HepG2 (cell line): ENCODE measurements around the gene IFI27L2. TPM values are rescaled to one million over a fixed set of nuclear protein-coding genes. Genes with fewer than 3 reads are reported as not detected.
A peak's percentile ranks its signal among the peaks of the same experiment; 100 is the strongest.

Experiments
- AKAP8 ChIP-seq: sonication (generic); formaldehyde crosslinking; IDR thresholded peaks from 2 replicates; pipeline ENCODE4 v1.5.1; 2020; ENCODE audit warnings: mild to moderate bottlenecking, missing genetic modification reagents
- CEBPZ ChIP-seq: IDR thresholded peaks from 2 replicates; pipeline ENCODE4 v1.6.1; 2012; ENCODE audit warnings: low read length, improper control_type of control experiment
- DBP ChIP-seq: sonication (generic); formaldehyde crosslinking; IDR thresholded peaks from 2 replicates; pipeline ENCODE4 v1.4.0; 2020; ENCODE audit warnings: missing genetic modification reagents; ENCODE audit errors: not compliant biosample characterization
- ISL2 ChIP-seq: sonication (generic); formaldehyde crosslinking; IDR thresholded peaks from 2 replicates; pipeline ENCODE4 v1.5.0; 2020; ENCODE audit warnings: missing genetic modification reagents
- NCOA5 ChIP-seq: sonication (generic); formaldehyde crosslinking; IDR thresholded peaks from 2 replicates; pipeline ENCODE4 v1.4.0; 2020; ENCODE audit warnings: missing genetic modification reagents
- PHF8 ChIP-seq: sonication (generic); formaldehyde crosslinking; IDR thresholded peaks from 2 replicates; pipeline ENCODE4 v1.5.0; 2020; ENCODE audit warnings: missing genetic modification reagents
- POGZ ChIP-seq: sonication (generic); formaldehyde crosslinking; IDR thresholded peaks from 2 replicates; pipeline ENCODE4 v1.4.0; 2020; ENCODE audit warnings: mild to moderate bottlenecking, missing genetic modification reagents
- RELA ChIP-seq: sonication (generic); formaldehyde crosslinking; IDR thresholded peaks from 2 replicates; pipeline ENCODE4 v1.4.0; 2020; ENCODE audit warnings: missing genetic modification reagents
- SAFB2 ChIP-seq: sonication (generic); formaldehyde crosslinking; IDR thresholded peaks from 2 replicates; pipeline ENCODE4 v1.5.1; 2020; ENCODE audit warnings: missing genetic modification reagents, low read depth, mild to moderate bottlenecking, borderline replicate concordance
- THRA ChIP-seq: sonication (generic); formaldehyde crosslinking; IDR thresholded peaks from 2 replicates; pipeline ENCODE4 v1.4.0; 2020; ENCODE audit warnings: missing genetic modification reagents, borderline replicate concordance
- U2AF1 ChIP-seq: fragments of 200-400 bp; formaldehyde crosslinking; optimal IDR thresholded peaks from 2 replicates; pipeline ENCODE3; 2017; ENCODE audit warnings: mild to moderate bottlenecking, low read depth, low read length
- XBP1 ChIP-seq: sonication (generic); formaldehyde crosslinking; IDR thresholded peaks from 2 replicates; pipeline ENCODE4 v1.5.0; 2020; ENCODE audit warnings: missing genetic modification reagents
- ZFP1 ChIP-seq: IDR thresholded peaks from 2 replicates; pipeline ENCODE4 v1.6.1; 2016
- ZMAT5 ChIP-seq: sonication (generic); formaldehyde crosslinking; IDR thresholded peaks from 2 replicates; pipeline ENCODE4 v1.5.0; 2020; ENCODE audit warnings: mild to moderate bottlenecking, low read depth, missing genetic modification reagents, borderline replicate concordance
- ZNF253 ChIP-seq: sonication (generic); formaldehyde crosslinking; IDR thresholded peaks from 2 replicates; pipeline ENCODE4 v1.8.0; 2022; ENCODE audit warnings: mild to moderate bottlenecking, missing genetic modification reagents, borderline replicate concordance
- ZNF460 ChIP-seq: sonication (generic); formaldehyde crosslinking; IDR thresholded peaks from 2 replicates; pipeline ENCODE4 v1.5.1; 2020; ENCODE audit warnings: missing genetic modification reagents, mild to moderate bottlenecking, borderline replicate concordance
- ZNF530 ChIP-seq: sonication (generic); formaldehyde crosslinking; IDR thresholded peaks from 2 replicates; pipeline ENCODE4 v1.5.0; 2020; ENCODE audit warnings: low read depth, mild to moderate bottlenecking, missing genetic modification reagents
- ZNF597 ChIP-seq: sonication (generic); formaldehyde crosslinking; IDR thresholded peaks from 2 replicates; pipeline ENCODE4 v1.5.0; 2020; ENCODE audit warnings: missing genetic modification reagents
- ZNF605 ChIP-seq: sonication (generic); formaldehyde crosslinking; IDR thresholded peaks from 2 replicates; pipeline ENCODE4 v1.8.0; 2022; ENCODE audit warnings: mild to moderate bottlenecking, missing genetic modification reagents
- ZSCAN29 ChIP-seq: sonication (generic); formaldehyde crosslinking; conservative IDR thresholded peaks from 2 replicates; pipeline ENCODE4 v1.4.0; 2020; ENCODE audit warnings: mild to moderate bottlenecking, missing genetic modification reagents
- ZUFSP ChIP-seq: sonication (generic); formaldehyde crosslinking; IDR thresholded peaks from 2 replicates; pipeline ENCODE4 v1.9.0; 2021; ENCODE audit warnings: missing genetic modification reagents, mild to moderate bottlenecking, borderline replicate concordance
- polyA plus RNA-seq, 8 experiments: library from polyadenylated mRNA; depleted of rRNA in 3 of 8; stranded (reverse) in 7 of 8; unstranded in 1 of 8; fragments of >200 nt; fragmentation: Illumina TruSeq in 4 of 8; extraction: Trizol in 4 of 8; gene quantifications; 2 replicates each; pipeline versions ENCODE4 v1.2.1 to v1.2.3, GENCODE V29; 2011 to 2016; ENCODE audit warnings: low read depth in 4 of 8, missing spikeins in 1 of 8, mixed read lengths in 1 of 8; ENCODE audit not compliant: insufficient read depth in 1 of 8
- total RNA-seq, 5 experiments: library from RNA; depleted of rRNA; stranded (reverse); fragments of >200 nt; fragmentation: Illumina TruSeq; extraction: Trizol; gene quantifications; 2 replicates each; pipeline ENCODE4 v1.2.3, GENCODE V29; 2016; ENCODE audit warnings: low read depth in 1 of 5

Gene IFI27L2
- total and polyA plus RNA-seq, 2 of the 13 experiments (the other 11 are each of a cell fraction or from before 2014, with no cell fraction given) = 4.3 to 4.8 TPM

- TF ChIP-seq THRA (CRISPR knock-in tag) = no peak
- TF ChIP-seq ISL2 = no peak
- TF ChIP-seq ZNF253 (CRISPR knock-in tag) = 0 out of 2 replicates have a peak, but pooled peaks have one; percentile 54
- peak; percentile 75; the same call in 1 of the 2 replicates for TF ChIP-seq AKAP8
- no peak for TF ChIP-seq CEBPZ
- no peak for TF ChIP-seq ZUFSP (CRISPR knock-in tag)
- no peak for TF ChIP-seq ZNF530
- TF ChIP-seq ZNF597 = no peak
- TF ChIP-seq U2AF1 = no peak
- no peak for TF ChIP-seq DBP
- TF ChIP-seq NCOA5 = no peak
- no peak for TF ChIP-seq XBP1 (CRISPR knock-in tag)
- TF ChIP-seq RELA (CRISPR knock-in tag) = no peak
- TF ChIP-seq SAFB2 (CRISPR knock-in tag) = peak; percentile 81; the same call in 1 of the 2 replicates
- no peak for TF ChIP-seq ZNF460 (CRISPR knock-in tag)
- TF ChIP-seq ZNF605 = 0 out of 2 replicates have a peak, but pooled peaks have one; percentile 27
- no peak for TF ChIP-seq ZFP1
- 0 out of 2 replicates have a peak, but pooled peaks have one; percentile 79 for TF ChIP-seq ZMAT5 (CRISPR knock-in tag)
- TF ChIP-seq PHF8 (CRISPR knock-in tag) = peak; percentile 90
- TF ChIP-seq ZSCAN29 (CRISPR knock-in tag) = no peak
- TF ChIP-seq POGZ (CRISPR knock-in tag) = no peak
These were observed 48.6 kb downstream of the IFI27L2 start, which contains the start of the genes DDX24 and IFI27L1 (continued) for GRCh38 chr14:94080621-94081385.
